MCF 10A (cell line): ENCODE results near the gene SH3BP1. TPM values are rescaled to one million over a fixed set of nuclear protein-coding genes. Genes with fewer than 3 reads are reported as not detected.

Experiments
- BruUV-seq: library from RNA; stranded (reverse); fragments of 400-500 nt; replicated peaks from 2 replicates; lab custom pipeline; 2021; lab: Mats Ljungman, UMichigan
- CTCF ChIA-PET: fragments of 300-600 bp; sonication (Branson Sonifier 250); formaldehyde crosslinking; extraction: SDS; loops from one replicate; lab custom pipeline; 2021; ENCODE audit warnings: antibody characterized with exemption, inconsistent platforms; lab: Yijun Ruan, JAX
- POLR2A ChIA-PET: fragments of 300-600, 350-650 bp; sonication (Branson Sonifier 250); formaldehyde crosslinking; extraction: SDS; loops from one replicate; lab custom pipeline; 2020; ENCODE audit warnings: antibody characterized with exemption, inconsistent platforms; lab: Yijun Ruan, JAX
- DNase-seq: peaks from one replicate; pipeline ENCODE4 v3.0.0-alpha.2; 2018; ENCODE audit not compliant: unreplicated experiment
- H3K27ac Mint-ChIP-seq: one replicate; pipeline ENCODE4 v1.8.0; 2022; ENCODE audit warnings: mild to moderate bottlenecking, low read depth, mixed read lengths; ENCODE audit not compliant: unreplicated experiment
- H3K27me3 Mint-ChIP-seq: one replicate; pipeline ENCODE4 v1.8.0; 2022; ENCODE audit warnings: mixed read lengths; ENCODE audit not compliant: insufficient read depth, unreplicated experiment
- H3K36me3 Mint-ChIP-seq: one replicate; pipeline ENCODE4 v1.8.0; 2022; ENCODE audit warnings: mild to moderate bottlenecking, moderate library complexity, mixed read lengths; ENCODE audit not compliant: insufficient read depth, unreplicated experiment
- H3K4me1 Mint-ChIP-seq: one replicate; pipeline ENCODE4 v1.8.0; 2022; ENCODE audit warnings: mixed read lengths; ENCODE audit not compliant: insufficient read depth, unreplicated experiment
- H3K4me3 Mint-ChIP-seq: one replicate; pipeline ENCODE4 v1.8.0; 2022; ENCODE audit warnings: mild to moderate bottlenecking, moderate library complexity, mixed read lengths; ENCODE audit not compliant: unreplicated experiment
- H3K9me3 Mint-ChIP-seq: one replicate; pipeline ENCODE4 v1.8.0; 2022; ENCODE audit warnings: mixed read lengths; ENCODE audit not compliant: unreplicated experiment
- intact Hi-C: fragments of 100-400 bp; cut with micrococcal nuclease; formaldehyde crosslinking; loops from 2 replicates; pipeline ENCODE4 v1.14.1; 2022
- total RNA-seq: library from RNA; stranded (reverse); gene quantifications from 2 replicates; pipeline ENCODE4 v1.2.3, GENCODE V29; 2022
- TF ChIP-seq, protein P1 (sequence below): fragments of 200-600 bp; IDR thresholded peaks from one replicate; pipeline ENCODE4 v1.8.0; 2022; ENCODE audit warnings: antibody characterized with exemption, mild to moderate bottlenecking; ENCODE audit not compliant: unreplicated experiment

Gene SH3BP1
- total RNA-seq, 1 experiment from 2014 or later: 1.5 TPM

DNA sequence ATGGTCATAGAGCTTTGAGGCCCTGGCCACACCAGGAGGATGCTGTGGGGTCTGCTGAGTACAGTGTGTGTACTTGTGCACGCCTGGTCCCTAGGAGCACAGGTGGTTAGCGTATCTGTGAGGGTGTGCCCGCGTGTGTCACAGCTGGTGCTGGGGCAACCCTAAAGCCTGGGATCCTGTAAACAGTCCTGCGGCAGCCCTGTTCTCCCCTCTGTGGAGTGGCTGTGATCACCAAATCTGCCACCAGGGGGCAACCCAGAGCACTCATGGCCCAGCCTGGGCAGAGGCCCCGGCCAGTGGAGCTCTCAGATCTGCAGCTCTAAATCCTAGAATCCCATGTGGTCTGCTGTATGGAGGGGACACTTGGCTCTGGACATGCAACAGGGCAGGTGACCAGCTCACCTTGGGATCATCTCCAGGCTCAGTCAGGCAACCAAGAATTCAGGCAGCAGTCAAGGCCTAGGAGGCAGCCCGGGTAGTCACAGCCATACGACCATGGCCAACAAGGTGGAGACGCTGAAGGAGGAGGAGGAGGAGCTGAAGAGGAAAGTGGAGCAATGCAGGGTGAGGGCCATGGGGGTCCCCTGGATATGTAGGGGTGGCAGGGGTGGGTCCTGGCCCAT lies 3.9 kb downstream of the SH3BP1 start:
- peaks cover 7% of the 10 kb centered on the region for H3K4me1 Mint-ChIP-seq
- H3K27ac Mint-ChIP-seq: no peak overlapping the region
- intact Hi-C loops: loop anchor here (1.0 kb wide), 6 partner anchors 15 to 148 kb away; partner anchors contain the start of genes LGALS1 and PDXP
- H3K9me3 Mint-ChIP-seq: no peaks in the 10 kb centered on the region
- TF ChIP-seq, protein P1, sequence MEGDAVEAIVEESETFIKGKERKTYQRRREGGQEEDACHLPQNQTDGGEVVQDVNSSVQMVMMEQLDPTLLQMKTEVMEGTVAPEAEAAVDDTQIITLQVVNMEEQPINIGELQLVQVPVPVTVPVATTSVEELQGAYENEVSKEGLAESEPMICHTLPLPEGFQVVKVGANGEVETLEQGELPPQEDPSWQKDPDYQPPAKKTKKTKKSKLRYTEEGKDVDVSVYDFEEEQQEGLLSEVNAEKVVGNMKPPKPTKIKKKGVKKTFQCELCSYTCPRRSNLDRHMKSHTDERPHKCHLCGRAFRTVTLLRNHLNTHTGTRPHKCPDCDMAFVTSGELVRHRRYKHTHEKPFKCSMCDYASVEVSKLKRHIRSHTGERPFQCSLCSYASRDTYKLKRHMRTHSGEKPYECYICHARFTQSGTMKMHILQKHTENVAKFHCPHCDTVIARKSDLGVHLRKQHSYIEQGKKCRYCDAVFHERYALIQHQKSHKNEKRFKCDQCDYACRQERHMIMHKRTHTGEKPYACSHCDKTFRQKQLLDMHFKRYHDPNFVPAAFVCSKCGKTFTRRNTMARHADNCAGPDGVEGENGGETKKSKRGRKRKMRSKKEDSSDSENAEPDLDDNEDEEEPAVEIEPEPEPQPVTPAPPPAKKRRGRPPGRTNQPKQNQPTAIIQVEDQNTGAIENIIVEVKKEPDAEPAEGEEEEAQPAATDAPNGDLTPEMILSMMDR: peak; percentile 92
- no TSS peak for BruUV-seq
- ChIA-PET POLR2A (interaction anchor here (0.5 to 4.4 kb wide), 13 partner anchors 8 to 164 kb away, joined by 3 to 34 read pairs (median 3); partner anchors contain the start of genes GCAT, GGA1 and PDXP), CTCF (interaction anchor here (0.5 to 6.9 kb wide), 53 partner anchors 9 to 627 kb away, joined by 3 to 113 read pairs (median 5); partner anchors contain the start of genes ANKRD54, GGA1, LGALS1 and NOL12)
- H3K4me3 Mint-ChIP-seq: no peak overlapping the region
- DNase-seq: peak; percentile 77
- H3K36me3 Mint-ChIP-seq: no peaks in the 10 kb centered on the region
- no peaks in the 10 kb centered on the region for H3K27me3 Mint-ChIP-seq

- H3K27ac Mint-ChIP-seq: no peak overlapping the region
- ChIA-PET CTCF (interaction anchor here (1.5 kb wide), 1 partner anchor 35 kb away, joined by 6 read pairs; no protein-coding TSS in a partner anchor), POLR2A (no interaction called here)
- intact Hi-C loops: no loop called here
- H3K36me3 Mint-ChIP-seq: no peaks in the 10 kb centered on the region
- H3K4me3 Mint-ChIP-seq: no peak overlapping the region
- TF ChIP-seq, protein P1: no peak
- H3K9me3 Mint-ChIP-seq: no peaks in the 10 kb centered on the region
- BruUV-seq: no TSS peak
- peaks cover 7% of the 10 kb centered on the region for H3K4me1 Mint-ChIP-seq
- no peaks in the 10 kb centered on the region for H3K27me3 Mint-ChIP-seq
- no peak for DNase-seq
Observed at GRCh38 chr22:37647317-37647716, 7.8 kb downstream of the SH3BP1 start.

- TF ChIP-seq, protein P1: no peak
- Mint-ChIP-seq H3K27me3 (no peaks in the 10 kb centered on the region), H3K27ac (no peak overlapping the region), H3K4me1 (peaks cover 7% of the 10 kb centered on the region), H3K36me3 (no peaks in the 10 kb centered on the region), H3K4me3 (no peak overlapping the region), H3K9me3 (no peaks in the 10 kb centered on the region)
- no TSS peak for BruUV-seq
- POLR2A ChIA-PET: no interaction called here
- intact Hi-C loops: no loop called here
- CTCF ChIA-PET: interaction anchor here (1.5 kb wide), 1 partner anchor 35 kb away, joined by 6 read pairs; no protein-coding TSS in a partner anchor
- DNase-seq: no peak
Observed at GRCh38 chr22:37647928-37648327, 8.5 kb downstream of the SH3BP1 start.

DNA sequence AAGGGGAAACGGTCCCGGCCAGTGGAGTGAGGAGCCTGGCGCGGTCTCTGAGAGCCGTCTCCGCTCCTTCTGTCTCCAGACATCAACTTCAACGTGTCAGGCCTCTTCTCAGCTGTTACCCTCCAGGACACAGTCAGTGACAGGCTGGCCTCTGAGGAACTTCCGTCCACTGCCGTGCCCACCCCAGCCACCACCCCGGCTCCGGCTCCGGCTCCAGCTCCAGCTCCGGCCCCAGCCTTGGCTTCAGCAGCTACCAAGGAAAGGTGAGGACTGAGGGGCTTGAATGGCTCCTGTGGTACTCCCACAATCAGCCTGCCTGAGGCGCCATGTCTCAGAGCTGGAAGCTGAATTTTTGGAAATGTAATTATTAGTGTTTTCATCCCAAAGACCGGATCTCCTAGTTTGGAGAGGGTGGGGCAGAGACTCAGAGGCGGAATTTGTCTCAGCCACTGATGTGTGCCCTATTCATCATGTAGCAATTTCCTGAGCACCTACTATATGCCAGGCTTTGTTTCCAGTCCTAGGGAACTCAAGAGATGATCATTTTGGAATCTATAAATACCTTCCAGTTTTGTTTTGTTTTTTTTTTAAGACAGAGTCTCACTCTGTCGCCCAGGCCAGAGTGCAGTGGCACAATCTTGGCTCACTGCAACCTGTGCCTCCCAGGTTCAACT lies 11.1 kb downstream of the SH3BP1 start:
- no peaks in the 10 kb centered on the region for H3K36me3 Mint-ChIP-seq
- no peak overlapping the region for H3K27ac Mint-ChIP-seq
- intact Hi-C loops: no loop called here
- H3K9me3 Mint-ChIP-seq: no peaks in the 10 kb centered on the region
- TF ChIP-seq, protein P1: no peak
- no peaks in the 10 kb centered on the region for H3K4me1 Mint-ChIP-seq
- ChIA-PET CTCF (interaction anchor here (1.2 kb wide), 1 partner anchor 18 kb away, joined by 5 read pairs; no protein-coding TSS in a partner anchor), POLR2A (interaction anchor here (1.2 kb wide), 1 partner anchor 8 kb away, joined by 6 read pairs; the partner anchor contains the start of gene PDXP)
- no peaks in the 10 kb centered on the region for H3K27me3 Mint-ChIP-seq
- DNase-seq: no peak
- no peak overlapping the region for H3K4me3 Mint-ChIP-seq
- no TSS peak for BruUV-seq
